GM21717 (cell line): Measurements from ENCODE around the gene COPZ2.
"Not testable (repeated sequence)": the region's sequence is repeated elsewhere in the genome, so short reads cannot be mapped to it uniquely, and the experiment has no call there.

Experiments used
- ATAC-seq: cut with Tn5 transposase; IDR thresholded peaks from one replicate; pipeline ENCODE4 v1.9.1; 2021; ENCODE audit warnings: mild to moderate bottlenecking, moderate library complexity; ENCODE audit not compliant: unreplicated experiment

Gene COPZ2

DNA sequence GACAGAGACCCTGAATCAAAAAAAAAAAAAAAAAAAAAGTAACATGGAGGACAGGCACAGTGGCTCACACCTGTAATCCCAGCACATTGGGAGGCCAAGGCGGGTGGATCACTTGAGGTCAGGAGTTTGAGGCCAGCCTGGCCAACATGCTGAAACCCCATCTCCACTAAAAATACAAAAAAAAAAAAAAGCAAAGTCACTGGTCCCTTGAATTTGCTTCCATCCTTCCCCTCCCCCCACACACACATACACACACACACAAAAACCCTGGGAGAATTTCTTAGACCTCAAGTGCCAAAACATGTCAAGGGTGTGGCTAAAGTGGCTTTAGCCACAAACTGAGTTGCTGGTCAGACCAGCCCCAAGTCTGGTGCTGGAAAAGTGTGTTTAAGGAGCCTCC is 49.2 kb downstream of the COPZ2 start:
- not testable (repeated sequence) for ATAC-seq

DNA sequence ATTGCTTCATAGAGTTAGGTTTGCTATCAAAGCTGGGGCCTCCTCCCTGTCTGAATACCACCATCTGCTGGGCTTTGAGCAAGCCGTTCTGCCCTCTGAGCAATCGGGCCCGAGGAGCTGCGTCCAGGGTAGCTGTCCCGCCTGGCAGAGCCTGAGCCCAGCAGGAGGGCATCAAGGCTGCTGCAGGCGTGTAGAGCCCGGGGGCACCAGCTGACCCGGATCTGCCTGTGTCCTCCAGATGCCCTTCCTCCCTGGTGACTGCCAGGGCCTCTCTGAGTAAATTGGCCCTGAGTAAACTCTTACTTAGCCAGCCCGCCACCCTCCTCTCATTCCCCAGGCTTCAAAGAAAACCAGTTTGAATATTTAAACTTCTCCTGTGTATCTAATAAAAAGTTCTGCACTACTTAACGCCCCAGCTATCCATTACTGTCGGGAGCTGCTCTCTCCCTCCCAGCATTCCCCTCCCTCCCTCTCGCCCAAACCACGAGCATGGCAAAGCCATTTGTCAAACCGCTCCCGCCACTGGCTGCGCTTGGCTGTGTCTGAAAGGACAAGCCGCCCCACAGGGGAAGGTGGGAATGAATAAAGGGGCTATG is 50.3 kb downstream of the COPZ2 start:
- ATAC-seq = no peak

DNA sequence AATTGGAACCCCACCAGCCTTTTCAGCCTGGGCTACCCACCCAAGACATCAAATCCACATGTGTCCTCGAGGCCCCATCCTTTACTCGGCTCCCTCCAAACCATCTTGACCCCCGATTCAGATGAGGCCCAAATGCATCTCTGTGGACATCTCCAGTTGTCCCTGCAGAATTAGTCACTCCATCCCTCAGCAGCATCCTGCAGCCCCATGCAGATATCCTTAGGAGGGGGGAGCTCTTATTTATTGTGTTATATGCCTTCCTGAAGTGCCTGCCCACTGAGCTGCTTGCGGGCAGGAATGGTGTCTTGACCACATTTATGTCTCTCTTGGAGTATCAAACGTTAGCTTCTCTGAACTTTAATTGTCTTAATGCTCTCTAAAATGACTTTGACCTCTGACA is 51.1 kb downstream of the COPZ2 start:
- ATAC-seq = no peak

DNA sequence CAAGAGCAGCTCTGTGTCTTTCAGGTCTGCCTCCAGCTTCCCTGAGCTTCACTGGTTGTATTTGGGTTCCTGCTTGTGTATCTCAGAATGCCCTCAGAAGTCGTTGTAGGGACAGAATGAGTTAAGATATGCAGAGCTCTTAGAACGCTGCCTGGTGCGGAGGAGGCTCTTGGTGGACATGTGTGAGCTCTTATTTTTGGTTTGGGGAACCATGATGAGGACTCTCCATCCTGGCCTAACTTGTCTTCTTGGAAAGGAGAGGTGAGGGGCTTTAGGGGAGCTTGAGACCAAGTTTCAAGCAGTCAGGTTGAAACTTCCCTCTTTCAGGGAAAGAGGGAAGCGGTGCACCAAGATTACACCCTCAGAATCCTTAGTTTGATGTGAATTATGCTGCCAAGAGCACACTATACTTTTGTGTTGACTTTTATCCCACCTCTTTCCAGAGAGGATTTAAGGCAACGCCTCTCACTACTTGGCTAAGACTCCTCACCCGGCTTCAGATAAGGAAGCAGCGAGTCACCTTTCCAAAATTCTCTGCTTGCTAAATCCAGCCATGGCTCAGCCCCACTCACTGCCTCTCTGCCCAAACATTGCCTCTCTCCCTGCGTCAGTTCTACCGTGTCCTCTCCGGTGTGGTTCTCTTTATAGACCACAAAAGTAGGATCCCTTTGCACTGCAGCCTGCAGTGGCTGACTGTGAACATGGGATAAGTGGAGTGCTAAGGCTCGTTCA is 53.9 kb downstream of the COPZ2 start:
- no peak for ATAC-seq

DNA sequence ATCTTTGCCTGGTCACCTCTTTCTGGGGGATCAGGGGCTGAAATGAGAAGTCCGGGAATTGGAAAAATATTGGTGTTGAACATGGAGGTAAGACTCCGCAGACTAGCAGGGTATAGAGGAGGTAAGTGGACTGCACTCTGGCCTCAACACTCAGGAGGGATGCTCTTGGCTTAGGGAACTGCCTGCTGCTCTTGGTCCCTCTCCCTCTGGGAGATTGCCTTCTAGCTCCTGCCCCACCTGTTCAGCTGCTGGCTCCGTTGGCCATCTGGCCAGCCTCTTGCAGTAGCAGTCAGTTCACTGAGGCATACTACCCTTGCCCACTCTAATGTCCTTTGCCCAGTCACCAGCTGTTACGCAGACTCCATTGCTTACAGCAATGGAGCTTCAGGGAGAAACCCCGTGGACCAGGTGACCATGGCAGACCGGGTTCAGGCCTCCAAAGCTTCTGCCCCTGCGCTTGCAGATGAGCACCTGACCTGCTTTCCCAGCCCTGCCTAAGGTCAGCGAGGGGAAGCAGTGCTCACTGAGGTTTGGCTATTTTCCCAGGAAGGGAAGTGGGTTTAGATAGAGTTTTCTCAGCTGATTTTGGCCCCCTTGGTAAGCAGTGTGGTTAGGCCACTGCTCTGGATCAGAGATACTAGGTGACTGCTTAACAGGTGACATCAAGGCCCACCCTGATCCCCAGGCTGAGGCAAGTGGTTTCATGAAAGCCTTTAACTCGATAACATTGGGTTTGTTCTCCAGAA is 54.8 kb downstream of the COPZ2 start:
- ATAC-seq = no peak

DNA sequence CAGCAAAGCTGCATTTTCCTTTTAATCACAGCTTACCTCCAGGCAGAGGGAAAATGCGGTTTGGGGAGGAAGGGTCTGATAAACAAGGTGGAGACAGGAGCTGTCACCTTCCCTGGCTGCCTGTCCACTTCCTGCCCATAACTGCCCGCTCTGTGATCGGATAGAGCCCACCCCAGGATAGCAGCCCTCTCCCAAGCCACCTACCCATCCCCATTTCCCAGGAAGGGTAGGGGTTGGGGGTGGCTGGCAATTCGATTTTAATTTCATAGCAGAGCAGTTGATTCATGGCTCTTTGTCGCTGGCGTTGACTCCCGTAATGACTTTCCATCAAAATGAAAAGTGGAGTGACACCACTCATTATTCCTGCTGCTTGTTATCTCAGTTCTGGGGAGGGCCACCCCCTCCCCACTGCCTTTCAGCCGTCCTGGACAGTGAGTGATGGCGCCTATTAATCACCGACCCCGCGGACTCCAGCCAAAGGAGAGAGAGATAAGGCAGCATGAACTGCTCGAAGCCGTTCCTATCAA is 55.4 kb downstream of the COPZ2 start:
- no peak for ATAC-seq

DNA sequence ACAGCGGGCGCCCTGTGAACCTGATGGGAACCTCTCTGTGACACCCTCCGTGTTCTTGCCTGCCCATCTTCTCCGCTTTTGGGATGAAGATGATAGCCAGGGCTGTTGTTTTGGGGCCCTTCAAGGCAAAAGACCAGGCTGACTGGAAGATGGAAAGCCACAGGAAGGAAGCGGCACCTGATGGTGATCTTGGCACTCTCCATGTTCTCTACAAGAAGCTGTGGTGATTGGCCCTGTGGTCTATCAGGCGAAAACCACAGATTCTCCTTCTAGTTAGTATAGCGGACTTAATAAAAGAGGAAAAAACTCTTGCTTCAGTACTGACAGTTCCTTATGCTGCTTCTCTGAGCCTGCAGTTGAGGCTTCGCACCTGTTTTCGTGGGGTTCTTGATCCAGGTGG is 56.1 kb downstream of the COPZ2 start:
- no peak for ATAC-seq

DNA sequence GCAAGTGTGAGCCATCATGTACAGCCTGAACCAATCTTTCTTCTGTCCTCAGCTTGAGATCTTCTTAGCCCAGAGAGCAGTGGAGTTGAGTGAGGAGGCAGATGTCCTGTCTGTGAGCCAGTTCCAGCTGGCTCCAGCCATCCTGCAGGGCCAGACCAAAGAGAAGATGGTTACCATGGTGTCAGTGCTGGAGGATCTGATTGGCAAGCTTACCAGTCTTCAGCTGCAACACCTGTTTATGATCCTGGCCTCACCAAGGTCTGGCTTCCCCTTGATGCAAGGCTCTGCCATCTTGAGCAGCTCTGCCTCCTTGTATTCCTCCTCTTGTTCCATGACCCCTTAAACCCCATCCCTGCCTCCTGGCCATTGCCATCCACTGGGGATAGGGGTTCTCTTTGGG is 57.1 kb downstream of the COPZ2 start:
- no peak for ATAC-seq

DNA sequence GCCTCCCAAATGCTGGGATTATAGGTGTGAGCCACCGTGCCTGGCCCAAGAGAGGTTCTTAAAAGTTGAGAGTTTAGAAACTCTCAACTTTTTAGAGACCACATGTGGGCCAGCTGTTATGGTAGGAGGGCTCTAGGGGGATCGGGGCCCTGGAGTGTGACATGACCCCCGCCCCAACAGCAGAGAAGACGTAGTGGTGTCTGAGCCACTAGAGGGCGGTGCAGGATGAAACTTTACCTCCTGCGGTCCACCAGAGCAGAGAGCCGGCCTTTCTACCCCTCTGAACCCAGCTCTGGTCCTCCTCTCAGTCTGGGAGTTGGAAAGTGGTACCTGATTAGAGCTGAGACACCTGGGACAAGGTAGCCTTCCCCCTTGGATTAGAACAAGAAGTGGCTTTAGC is 59.3 kb downstream of the COPZ2 start:
- ATAC-seq = no peak
